Neuron (in vitro differentiated cells): ENCODE measurements around the gene LIPG.
A peak's percentile ranks its signal among the peaks of the same experiment; 100 is the strongest.
"Not testable (repeated sequence)": the region's sequence is repeated elsewhere in the genome, so short reads cannot be mapped to it uniquely, and the experiment has no call there.

Experiments used
- H2AFZ ChIP-seq: one replicate; pipeline ENCODE4 v1.6.1; 2013; ENCODE audit warnings: low read depth, mild to moderate bottlenecking, inconsistent platforms, low read length, moderate library complexity
- H3K27me3 ChIP-seq: one replicate; pipeline ENCODE4 v1.6.1; 2013; ENCODE audit warnings: low read length; ENCODE audit not compliant: insufficient read depth
- H3K36me3 ChIP-seq: one replicate; pipeline ENCODE4 v1.6.1; 2013; ENCODE audit warnings: low read length; ENCODE audit not compliant: insufficient read depth
- H3K4me1 ChIP-seq: one replicate; pipeline ENCODE4 v1.6.1; 2013; ENCODE audit warnings: low read length; ENCODE audit not compliant: insufficient read depth
- H3K4me3 ChIP-seq: 2 replicates; pipeline ENCODE4 v1.5.1; 2013; ENCODE audit warnings: mild to moderate bottlenecking, low read length, moderate library complexity
- H3K9me3 ChIP-seq: one replicate; pipeline ENCODE4 v1.6.1; 2013; ENCODE audit warnings: low read length

The LIPG gene

GRCh38 chr18:49561289-49562193, at the start of gene LIPG:
LIPG (plus strand) TSS chr18:49562057; CDS start chr18:49562309, 252 bp downstream.
- H3K4me3 ChIP-seq = peak within 1 kb of the TSS; percentile 72
- peaks cover 12% of the 10 kb centered on the region for H3K36me3 ChIP-seq
- H3K9me3 ChIP-seq = no peaks in the 10 kb centered on the region
- H2AFZ ChIP-seq = peak within 1 kb of the TSS; percentile 45
- H3K27me3 ChIP-seq = no peaks in the 10 kb centered on the region
- peaks cover 44% of the 10 kb centered on the region for H3K4me1 ChIP-seq

DNA sequence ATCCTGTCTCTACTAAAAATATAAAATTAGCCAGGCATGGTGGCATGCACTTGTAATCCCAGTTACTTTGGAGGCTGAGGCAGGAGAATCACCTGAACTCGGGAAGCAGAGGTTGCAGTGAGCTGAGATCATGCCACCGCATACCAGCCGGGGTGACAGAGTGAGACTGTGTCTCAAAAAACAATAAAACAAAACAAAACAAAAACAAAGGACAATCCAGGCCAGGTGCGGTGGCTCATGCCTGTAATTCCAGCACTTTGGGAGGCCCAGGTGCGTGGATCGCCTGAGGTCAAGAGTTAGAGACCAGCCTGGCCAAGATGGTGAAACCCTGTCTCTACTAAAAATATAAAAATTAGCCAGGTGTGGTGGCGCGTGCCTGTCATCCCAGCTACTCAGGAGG, 49.0 kb upstream of the LIPG start:
- not testable (repeated sequence) for H3K4me3 ChIP-seq, H2AFZ ChIP-seq, H3K4me1 ChIP-seq, H3K9me3 ChIP-seq, H3K36me3 ChIP-seq, H3K27me3 ChIP-seq

GRCh38 chr18:49514577-49514976, 47.3 kb upstream of the LIPG start:
- Histone ChIP-seq H2AFZ (no peak overlapping the region), H3K27me3 (no peaks in the 10 kb centered on the region), H3K4me3 (no peak overlapping the region), H3K4me1 (peaks cover 24% of the 10 kb centered on the region), H3K9me3 (no peaks in the 10 kb centered on the region), H3K36me3 (no peaks in the 10 kb centered on the region)

DNA sequence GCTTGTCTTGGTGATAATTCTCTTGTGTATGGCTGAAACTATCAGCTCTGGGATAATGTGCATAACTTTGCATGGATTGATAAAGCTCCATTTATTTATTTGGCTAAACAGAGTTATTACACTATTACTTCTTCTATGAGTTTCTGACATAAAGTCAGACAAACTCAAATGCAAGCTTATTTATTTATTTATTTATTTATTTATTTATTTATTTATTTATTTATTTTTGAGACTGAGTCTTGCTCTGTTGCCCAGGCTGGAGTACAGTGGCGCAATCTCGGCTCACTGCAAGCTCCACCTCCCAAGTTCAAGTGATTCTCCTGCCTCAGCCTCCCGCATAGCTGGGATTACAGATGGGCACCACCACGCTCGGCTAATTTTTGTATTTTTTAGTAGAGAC, 46.9 kb upstream of the LIPG start:
- H3K4me1 ChIP-seq = peaks cover 28% of the 10 kb centered on the region
- not testable (repeated sequence) for H3K4me3 ChIP-seq, H3K9me3 ChIP-seq, H3K27me3 ChIP-seq, H2AFZ ChIP-seq, H3K36me3 ChIP-seq

DNA sequence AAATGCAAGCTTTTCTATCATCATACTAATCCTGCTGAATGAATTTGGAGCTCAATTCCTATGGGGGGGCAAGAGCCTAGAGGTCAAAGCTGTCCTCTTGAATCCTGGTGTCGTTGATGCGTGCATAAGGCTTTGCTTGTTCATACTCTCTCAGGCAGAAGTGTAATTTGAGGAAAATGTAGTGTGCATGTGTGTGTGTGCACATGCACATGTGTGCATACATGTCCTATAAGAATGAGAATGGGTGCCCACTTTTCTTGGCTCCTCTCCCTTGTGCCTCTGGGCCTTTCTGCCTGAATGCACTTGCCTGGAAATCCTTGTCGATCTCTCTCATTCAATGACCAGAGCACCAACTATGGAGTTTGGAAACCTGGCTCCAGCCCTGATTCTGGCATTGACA, 46.3 kb upstream of the LIPG start:
- Histone ChIP-seq H3K27me3 (no peaks in the 10 kb centered on the region), H3K4me3 (no peak overlapping the region), H3K4me1 (peaks cover 32% of the 10 kb centered on the region), H3K36me3 (no peaks in the 10 kb centered on the region), H3K9me3 (no peaks in the 10 kb centered on the region), H2AFZ (no peak overlapping the region)

DNA sequence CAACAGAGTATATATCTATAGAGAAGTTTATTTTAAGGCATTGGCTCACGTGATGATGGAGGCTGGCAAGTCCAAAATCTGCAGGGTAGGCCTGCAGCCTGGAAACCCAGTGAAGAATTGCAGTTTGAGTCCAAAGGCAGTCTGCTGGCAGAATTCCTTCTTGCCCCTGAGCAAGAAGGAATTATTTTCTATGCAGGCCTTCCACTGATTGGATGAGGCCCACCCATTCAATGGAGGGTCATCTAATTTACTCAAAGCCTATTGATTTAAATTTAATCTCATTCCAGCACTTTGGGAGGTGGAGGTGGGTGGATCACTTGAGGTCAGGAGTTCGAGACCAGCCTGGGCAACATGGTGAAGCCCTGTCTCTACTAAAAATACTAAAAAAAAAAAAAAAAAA, 44.4 kb upstream of the LIPG start:
- Histone ChIP-seq H3K36me3 (no peaks in the 10 kb centered on the region), H2AFZ (no peak overlapping the region), H3K27me3 (no peaks in the 10 kb centered on the region), H3K4me1 (peaks cover 42% of the 10 kb centered on the region), H3K9me3 (no peaks in the 10 kb centered on the region), H3K4me3 (no peak overlapping the region)

- H3K36me3 ChIP-seq = no peaks in the 10 kb centered on the region
- no peaks in the 10 kb centered on the region for H3K27me3 ChIP-seq
- no peak overlapping the region for H3K4me3 ChIP-seq
- peaks cover 45% of the 10 kb centered on the region for H3K4me1 ChIP-seq
- H2AFZ ChIP-seq = no peak overlapping the region
- no peaks in the 10 kb centered on the region for H3K9me3 ChIP-seq
These were observed 42.5 kb upstream of the LIPG start for GRCh38 chr18:49519101-49519971.

GRCh38 chr18:49520661-49521145, 41.2 kb upstream of the LIPG start:
- Histone ChIP-seq H3K4me1 (peaks cover 44% of the 10 kb centered on the region), H2AFZ (no peak overlapping the region), H3K36me3 (no peaks in the 10 kb centered on the region), H3K27me3 (no peaks in the 10 kb centered on the region), H3K9me3 (no peaks in the 10 kb centered on the region), H3K4me3 (no peak overlapping the region)

DNA sequence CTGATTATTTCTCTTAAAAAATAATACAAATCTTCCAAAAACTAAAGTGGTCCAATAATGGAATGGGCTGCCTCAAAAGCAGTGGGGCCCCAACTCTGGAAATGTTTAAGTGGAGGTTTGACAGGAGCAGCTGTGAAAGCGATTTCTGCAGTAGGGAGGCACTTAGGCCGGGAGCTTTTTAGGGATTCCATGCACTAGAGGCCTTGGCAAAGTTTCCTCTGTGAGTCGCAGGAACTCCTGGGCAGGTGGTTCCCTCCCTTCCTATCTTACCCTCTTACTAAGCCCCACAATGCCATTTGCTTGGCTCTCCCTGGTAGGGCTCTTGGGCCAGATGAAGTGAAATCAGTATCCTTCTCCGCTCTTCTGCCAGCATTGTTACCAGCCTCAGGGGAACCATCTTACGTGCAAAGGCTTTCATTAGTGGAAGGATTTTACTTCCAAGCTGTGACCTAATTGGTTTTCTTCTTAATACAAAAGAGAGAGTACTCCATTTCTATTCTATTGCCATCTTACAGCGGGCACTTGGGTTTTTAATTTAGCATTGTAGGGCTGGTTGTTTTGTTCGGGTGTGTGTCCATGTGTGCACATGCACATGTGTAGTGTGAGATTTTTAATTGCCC, 40.5 kb upstream of the LIPG start:
- H3K4me3 ChIP-seq = no peak overlapping the region
- H3K4me1 ChIP-seq = peaks cover 38% of the 10 kb centered on the region
- H3K27me3 ChIP-seq = no peaks in the 10 kb centered on the region
- no peaks in the 10 kb centered on the region for H3K9me3 ChIP-seq
- peak overlapping the region; percentile 4 for H2AFZ ChIP-seq
- H3K36me3 ChIP-seq = no peaks in the 10 kb centered on the region

- not testable (repeated sequence) for H3K4me3 ChIP-seq, H3K27me3 ChIP-seq, H3K9me3 ChIP-seq
These were observed 38.2 kb upstream of the LIPG start for GRCh38 chr18:49523580-49524093.

GRCh38 chr18:49524349-49524748, 37.5 kb upstream of the LIPG start:
- H2AFZ ChIP-seq = no peak overlapping the region
- no peaks in the 10 kb centered on the region for H3K36me3 ChIP-seq
- H3K4me1 ChIP-seq = peaks cover 35% of the 10 kb centered on the region
- no peaks in the 10 kb centered on the region for H3K9me3 ChIP-seq
- no peaks in the 10 kb centered on the region for H3K27me3 ChIP-seq
- no peak overlapping the region for H3K4me3 ChIP-seq

More at GRCh38 chr18:49523580-49524093, 38.2 kb upstream of the LIPG start:
- H3K36me3 ChIP-seq, H2AFZ ChIP-seq: not testable (repeated sequence)
- H3K4me1 ChIP-seq = peaks cover 42% of the 10 kb centered on the region

DNA sequence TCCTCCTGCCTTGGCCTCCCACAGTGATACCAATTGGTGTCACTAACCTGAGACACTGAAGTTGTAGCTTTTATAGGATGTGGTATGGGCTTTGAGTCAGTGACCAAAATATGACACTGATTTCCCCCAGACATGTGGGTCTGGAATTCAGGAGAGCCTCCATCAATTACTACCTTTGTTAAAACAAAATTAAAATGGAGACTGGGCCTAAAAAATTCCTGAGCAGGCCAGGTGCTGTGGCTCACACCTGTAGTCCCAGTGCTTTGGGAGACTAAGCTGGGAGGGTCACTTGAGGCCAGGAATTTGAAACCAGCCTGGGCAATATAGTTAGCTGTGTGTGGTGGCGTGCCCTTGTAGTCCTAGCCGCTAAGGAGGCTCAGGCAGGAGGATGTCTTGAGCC, 36.9 kb upstream of the LIPG start:
- Histone ChIP-seq H2AFZ (no peak overlapping the region), H3K4me3 (no peak overlapping the region), H3K36me3 (no peaks in the 10 kb centered on the region), H3K27me3 (no peaks in the 10 kb centered on the region), H3K9me3 (no peaks in the 10 kb centered on the region), H3K4me1 (peaks cover 29% of the 10 kb centered on the region)
